HS-27A (cell line): ENCODE measurements around the gene VGF.

Experiments
- DNase-seq: peaks from one replicate; pipeline ENCODE4 v3.0.0-alpha.2; 2012; ENCODE audit warnings: low read depth, missing footprints

Gene VGF

GRCh38 chr7:101165958-101166647, 734 bp upstream of the VGF start:
- DNase-seq, result no peak

GRCh38 chr7:101164071-101164840, 1.1 kb downstream of the VGF start:
- no peak for DNase-seq

GRCh38 chr7:101163279-101164070, 1.9 kb downstream of the VGF start:
- no peak for DNase-seq

GRCh38 chr7:101162551-101163278, 2.7 kb downstream of the VGF start:
- no peak for DNase-seq

- no peak for DNase-seq
Observed at GRCh38 chr7:101161692-101162471, 3.5 kb downstream of the VGF start.

- no peak for DNase-seq
Observed at GRCh38 chr7:101160910-101161309, 4.5 kb downstream of the VGF start.

GRCh38 chr7:101159696-101160674, 5.4 kb downstream of the VGF start:
- DNase-seq, result no peak

GRCh38 chr7:101156866-101157589, 8.3 kb downstream of the VGF start:
- DNase-seq, result no peak

- no peak for DNase-seq
Observed at GRCh38 chr7:101156277-101156676, 9.1 kb downstream of the VGF start.

GRCh38 chr7:101155303-101155702, 10.1 kb downstream of the VGF start:
- DNase-seq, result no peak

GRCh38 chr7:101154693-101155102, 10.7 kb downstream of the VGF start:
- DNase-seq, result no peak

- DNase-seq, result no peak
Observed at GRCh38 chr7:101153969-101154692, 11.2 kb downstream of the VGF start, which contains the start of gene AP1S1. TSS of gene AP1S1 (plus strand) at chr7:101154476. CDS start at chr7:101154515, 39 bp downstream.

- no peak for DNase-seq
Observed at GRCh38 chr7:101151908-101152651, 13.3 kb downstream of the VGF start.

- no peak for DNase-seq
Observed at GRCh38 chr7:101140746-101141382, 24.5 kb downstream of the VGF start.

GRCh38 chr7:101140339-101140699, 25.1 kb downstream of the VGF start:
- DNase-seq, result no peak

- DNase-seq, result peak; percentile 88
Observed at GRCh38 chr7:101138213-101138870, 27.0 kb downstream of the VGF start.
